ENCODE results near the gene SLC12A1.

GRCh38 chr15:48352474-48353072 is 146.5 kb downstream of the SLC12A1 start:
- TF ChIP-seq CTCF (IDR thresholded peaks at IDR 0.05 in 4 of 5, conservative IDR thresholded peaks at IDR 0.05 in 1 of 5) (peak in 4 of 5 experiments; percentile 45 to 79 (median 60)), POLR2A (IDR thresholded peaks at IDR 0.05) (no peak)
